ENCODE results near the gene KREMEN1.

Gene KREMEN1

DNA sequence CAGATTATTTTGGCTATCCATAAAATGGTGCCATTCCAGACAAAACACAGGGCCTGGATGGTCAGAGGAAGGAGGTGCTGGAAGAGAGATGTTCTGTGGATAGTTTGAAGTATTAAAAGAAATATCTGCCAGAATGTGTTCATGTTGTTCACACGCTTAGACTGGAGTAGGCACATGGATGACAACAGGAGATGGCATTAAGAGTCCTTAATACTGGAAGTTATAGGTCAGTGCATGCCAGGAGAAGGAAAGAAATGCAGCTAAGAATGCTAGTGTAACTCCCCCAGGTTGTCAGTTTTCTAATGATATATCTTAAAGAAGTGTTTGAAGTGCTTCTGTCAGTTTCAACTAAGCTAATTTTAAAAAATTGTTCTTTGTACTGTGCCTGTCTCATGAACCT lies 20.2 kb downstream of the KREMEN1 start:
- Histone ChIP-seq H3K4me1 (no peaks in the 10 kb centered on the region), H3K36me3 (no peaks in the 10 kb centered on the region), H3K27me3 (no peaks in the 10 kb centered on the region), H3K9me3 (no peaks in the 10 kb centered on the region), H3K4me3 (ENCODE audit: low read depth, low read length) (no peak overlapping the region)
- TF ChIP-seq, protein P1, sequence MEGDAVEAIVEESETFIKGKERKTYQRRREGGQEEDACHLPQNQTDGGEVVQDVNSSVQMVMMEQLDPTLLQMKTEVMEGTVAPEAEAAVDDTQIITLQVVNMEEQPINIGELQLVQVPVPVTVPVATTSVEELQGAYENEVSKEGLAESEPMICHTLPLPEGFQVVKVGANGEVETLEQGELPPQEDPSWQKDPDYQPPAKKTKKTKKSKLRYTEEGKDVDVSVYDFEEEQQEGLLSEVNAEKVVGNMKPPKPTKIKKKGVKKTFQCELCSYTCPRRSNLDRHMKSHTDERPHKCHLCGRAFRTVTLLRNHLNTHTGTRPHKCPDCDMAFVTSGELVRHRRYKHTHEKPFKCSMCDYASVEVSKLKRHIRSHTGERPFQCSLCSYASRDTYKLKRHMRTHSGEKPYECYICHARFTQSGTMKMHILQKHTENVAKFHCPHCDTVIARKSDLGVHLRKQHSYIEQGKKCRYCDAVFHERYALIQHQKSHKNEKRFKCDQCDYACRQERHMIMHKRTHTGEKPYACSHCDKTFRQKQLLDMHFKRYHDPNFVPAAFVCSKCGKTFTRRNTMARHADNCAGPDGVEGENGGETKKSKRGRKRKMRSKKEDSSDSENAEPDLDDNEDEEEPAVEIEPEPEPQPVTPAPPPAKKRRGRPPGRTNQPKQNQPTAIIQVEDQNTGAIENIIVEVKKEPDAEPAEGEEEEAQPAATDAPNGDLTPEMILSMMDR (IDR thresholded peaks at IDR 0.05; ENCODE audit: low read depth, low read length) = no peak
- DNase-seq = no peak

DNA sequence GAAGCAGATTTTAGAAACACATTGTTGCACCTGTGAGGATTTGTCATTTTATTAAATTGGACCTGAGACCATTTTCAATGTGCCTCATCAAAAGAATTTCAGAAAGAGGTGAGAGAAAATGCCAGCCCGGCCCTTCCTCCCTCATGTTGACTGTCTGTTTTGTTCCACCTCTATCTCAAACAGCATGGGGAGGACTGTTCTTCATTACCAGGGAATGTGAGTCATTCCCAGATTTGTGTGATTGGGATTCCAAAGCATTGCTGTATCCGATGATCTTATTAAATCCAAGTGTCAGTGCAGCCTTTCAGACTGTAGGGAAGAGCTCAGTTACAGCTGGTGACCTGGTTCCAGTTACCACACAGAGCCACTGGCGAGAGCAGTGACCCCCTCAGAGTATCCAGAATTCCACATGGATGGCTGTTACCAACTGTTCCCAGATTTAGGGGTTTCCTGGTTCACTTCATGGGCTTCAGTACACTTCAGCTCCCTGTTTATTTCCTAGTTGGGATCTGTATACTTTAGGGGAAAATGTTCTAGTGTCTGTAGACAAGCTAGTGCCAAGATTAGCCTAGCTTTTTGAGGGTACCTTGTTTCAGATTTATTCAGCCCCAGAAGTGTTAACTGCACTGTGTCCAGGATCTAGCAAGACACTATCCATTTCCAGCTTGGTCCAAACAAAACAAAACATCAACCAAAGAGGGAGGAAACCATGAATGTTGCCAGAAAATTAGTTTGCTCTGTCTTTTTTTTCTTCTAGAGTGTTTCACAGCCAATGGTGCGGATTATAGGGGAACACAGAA lies 20.9 kb downstream of the KREMEN1 start:
- no peak for DNase-seq
- H3K4me3 ChIP-seq (ENCODE audit: low read depth, low read length) = no peak overlapping the region
- H3K27me3 ChIP-seq = no peaks in the 10 kb centered on the region
- H3K4me1 ChIP-seq = no peaks in the 10 kb centered on the region
- H3K9me3 ChIP-seq = no peaks in the 10 kb centered on the region
- TF ChIP-seq, protein P1 (IDR thresholded peaks at IDR 0.05; ENCODE audit: low read depth, low read length) = no peak
- no peaks in the 10 kb centered on the region for H3K36me3 ChIP-seq

DNA sequence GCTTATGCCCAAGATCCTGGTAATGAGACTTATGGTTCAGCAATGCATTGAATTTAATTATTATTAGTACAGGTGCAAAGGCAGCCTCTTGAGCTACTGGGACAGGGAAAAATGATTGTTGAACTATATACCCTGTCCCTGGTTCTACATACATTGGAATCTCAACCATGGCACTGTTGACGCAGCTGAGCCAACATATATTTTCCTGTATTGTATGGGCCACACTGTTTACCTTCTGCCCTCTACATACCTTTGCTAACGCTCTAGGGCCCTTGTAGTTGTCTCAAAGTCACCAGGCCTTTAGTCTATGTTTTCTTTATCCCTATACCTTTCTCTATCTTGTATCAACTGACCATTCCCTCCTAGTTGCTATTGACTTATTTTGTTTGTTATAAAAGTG lies 22.6 kb downstream of the KREMEN1 start:
- no peak for DNase-seq
- Histone ChIP-seq H3K27me3 (no peaks in the 10 kb centered on the region), H3K4me1 (no peaks in the 10 kb centered on the region)

DNA sequence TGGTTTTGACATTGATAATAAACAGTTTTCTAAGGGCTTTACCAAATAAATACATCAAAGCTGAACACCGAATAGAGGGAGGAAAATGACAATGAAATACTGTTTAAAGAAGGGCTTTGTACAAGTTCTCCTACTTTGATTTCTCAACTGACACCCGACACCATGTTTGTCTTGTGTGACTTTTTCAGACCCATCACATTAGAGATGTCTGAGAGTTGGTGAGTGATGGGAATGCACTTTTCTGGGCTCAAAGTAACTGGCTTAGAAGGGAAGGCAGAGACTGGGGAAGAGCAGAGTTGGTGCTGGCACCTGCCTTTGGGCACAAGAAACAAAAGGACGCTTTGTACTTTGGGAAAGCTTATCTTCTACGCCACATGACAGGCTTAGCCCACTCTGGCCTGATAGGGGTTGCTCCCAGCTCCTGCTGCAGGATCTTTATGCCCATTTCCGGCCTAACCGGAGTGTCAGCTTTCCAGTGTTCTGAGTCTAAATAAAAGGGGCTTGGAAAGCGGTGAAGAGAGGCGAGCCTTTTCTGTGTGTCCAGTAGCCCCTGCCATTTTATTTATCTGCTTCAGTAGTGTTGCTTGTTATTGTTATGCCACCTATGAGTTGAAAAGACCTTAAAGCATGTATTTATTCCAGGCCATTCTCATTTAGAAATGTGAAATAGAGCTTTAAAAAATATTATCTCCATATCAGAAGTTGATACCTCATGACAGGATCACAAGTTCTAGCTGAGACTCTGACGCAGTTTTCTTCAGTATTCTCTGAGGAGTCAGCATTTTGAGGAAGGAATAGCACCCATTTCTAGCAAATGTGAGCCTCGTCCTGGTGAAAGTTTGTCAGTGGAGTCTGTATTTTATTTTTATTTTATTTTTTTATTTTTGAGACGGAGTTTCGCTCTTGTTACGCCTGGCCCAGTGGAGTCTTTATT lies 24.2 kb downstream of the KREMEN1 start:
- H3K9me3 ChIP-seq = no peaks in the 10 kb centered on the region
- DNase-seq = no peak
- no peaks in the 10 kb centered on the region for H3K4me1 ChIP-seq
- no peak overlapping the region for H3K4me3 ChIP-seq (ENCODE audit: low read depth, low read length)
- H3K36me3 ChIP-seq = no peaks in the 10 kb centered on the region
- H3K27me3 ChIP-seq = no peaks in the 10 kb centered on the region
- TF ChIP-seq, protein P1 (IDR thresholded peaks at IDR 0.05; ENCODE audit: low read depth, low read length) = no peak

More for the DNA sequence above, 22.6 kb downstream of the KREMEN1 start:
- H3K4me3 ChIP-seq (ENCODE audit: low read depth, low read length) = no peak overlapping the region
- no peaks in the 10 kb centered on the region for H3K36me3 ChIP-seq
- TF ChIP-seq, protein P1 (IDR thresholded peaks at IDR 0.05; ENCODE audit: low read depth, low read length) = no peak
- H3K9me3 ChIP-seq = no peaks in the 10 kb centered on the region

DNA sequence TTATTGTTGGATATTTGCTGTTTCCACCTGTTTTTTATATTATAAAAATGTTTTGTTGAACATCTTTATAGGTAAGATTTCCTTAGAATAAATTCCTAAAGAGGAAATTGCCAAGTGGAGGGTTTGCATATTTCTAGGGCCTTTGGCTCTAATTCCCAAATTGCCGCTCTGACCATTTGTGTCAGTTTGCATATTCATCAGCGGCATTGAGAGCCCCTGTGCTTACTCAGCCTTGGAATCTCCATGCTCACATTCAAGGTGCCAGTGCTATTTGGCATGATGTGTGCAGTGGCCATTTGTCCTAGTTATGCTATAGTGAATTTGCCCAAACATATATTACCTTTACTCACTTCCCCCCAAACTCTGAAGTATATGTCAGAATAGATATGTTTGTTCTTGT lies 25.5 kb downstream of the KREMEN1 start:
- Histone ChIP-seq H3K36me3 (no peaks in the 10 kb centered on the region), H3K4me3 (ENCODE audit: low read depth, low read length) (no peak overlapping the region), H3K9me3 (no peaks in the 10 kb centered on the region), H3K4me1 (no peaks in the 10 kb centered on the region), H3K27me3 (no peaks in the 10 kb centered on the region)
- DNase-seq = no peak
- TF ChIP-seq, protein P1 (IDR thresholded peaks at IDR 0.05; ENCODE audit: low read depth, low read length) = no peak

Data from BE2C (cell line).